ENCODE results near the gene TAS2R42. TPM values are rescaled to one million over a fixed set of nuclear protein-coding genes. Genes with fewer than 3 reads are reported as not detected.

Gene TAS2R42
- total RNA-seq, 1 experiment from 2014 or later = not detected

- intact Hi-C loops (cut with micrococcal nuclease) = no loop called here
- H3K79me2 ChIP-seq (ENCODE audit: insufficient read depth, low read length) = peaks cover 99% of the 10 kb centered on the region
- RAD21 ChIA-PET (ENCODE audit: low non-redundant PET in 1 of 2, low total read pairs in 2 of 2, uncharacterized antibody in 2 of 2, unreplicated experiment in 2 of 2) = no interaction called here
- no peaks in the 10 kb centered on the region for H3K27me3 ChIP-seq (ENCODE audit: insufficient read depth, low read length)
- no peak overlapping the region for H2AFZ ChIP-seq (ENCODE audit: low read depth, low read length, poor library complexity, severe bottlenecking)
- H3K27ac ChIP-seq (ENCODE audit: low read depth, low read length) = no peak overlapping the region
- no TSS peak for BruUV-seq (replicated peaks)
- H3K9me2 ChIP-seq (ENCODE audit: insufficient read depth) = no peaks in the 10 kb centered on the region
- POLR2A ChIA-PET = no interaction called here
- peaks cover 7% of the 10 kb centered on the region; the same call in 1 of the 2 replicates for H4K20me1 ChIP-seq (ENCODE audit: insufficient read depth)
- no peak overlapping the region for H3K4me2 ChIP-seq (ENCODE audit: low read length)
- peaks cover 0 to 9% of the 10 kb centered on the region in 2 experiments; a peak in 1 of 4 replicates for H3K4me1 ChIP-seq (ENCODE audit: control insufficient read depth in 1 of 2, insufficient read depth in 2 of 2, low read length in 2 of 2)
- TF ChIP-seq CBX3 (IDR thresholded peaks at IDR 0.05; ENCODE audit: low read depth) = no peak
- no peak for TF ChIP-seq EZH2 (IDR thresholded peaks at IDR 0.05)
- no peak for TF ChIP-seq CEBPB (IDR thresholded peaks at IDR 0.05; ENCODE audit: low read depth)
- no peak for TF ChIP-seq ELF1 (IDR thresholded peaks at IDR 0.05; ENCODE audit: borderline replicate concordance, low read depth)
- TF ChIP-seq JUND (IDR thresholded peaks at IDR 0.05) = no peak
- TF ChIP-seq EGR1 (IDR thresholded peaks at IDR 0.05; ENCODE audit: low read depth) = no peak
- TF ChIP-seq CTCF (IDR thresholded peaks at IDR 0.05 in 2 of 3, conservative IDR thresholded peaks at IDR 0.05 in 1 of 3; ENCODE audit: borderline replicate concordance in 1 of 3, insufficient read depth in 1 of 3, low read depth in 2 of 3, low read length in 2 of 3) = no peak
- TF ChIP-seq EZH2phosphoT487 (IDR thresholded peaks at IDR 0.05; ENCODE audit: borderline replicate concordance) = no peak
- TF ChIP-seq RAD21 (IDR thresholded peaks at IDR 0.05; ENCODE audit: low read depth) = no peak
- TF ChIP-seq REST (IDR thresholded peaks at IDR 0.05; ENCODE audit: low read depth) = no peak
- no peaks in the 10 kb centered on the region for H3K9me3 ChIP-seq (ENCODE audit: control insufficient read depth in 1 of 2, insufficient read depth in 1 of 2, low read depth in 1 of 2, low read length in 2 of 2)
- DNase-seq (ENCODE audit: low read depth, low spot score) = no peak
- H3K9ac ChIP-seq (ENCODE audit: low read length) = no peak overlapping the region
- CTCF ChIA-PET = no interaction called here
- peaks cover 0 to 17% of the 10 kb centered on the region in 2 experiments; a peak in 1 of 4 replicates for H3K36me3 ChIP-seq (ENCODE audit: control insufficient read depth in 1 of 2, insufficient read depth in 2 of 2, low read length in 2 of 2)
- H3K4me3 ChIP-seq (replicated peaks in 1 of 2; ENCODE audit: low read depth in 1 of 2, low read length in 2 of 2) = no peak overlapping the region
- no peak for ATAC-seq
These were observed 20.4 kb downstream of the TAS2R42 start for GRCh38 chr12:11166300-11166699.
